MCF 10A (cell line): ENCODE data around the gene COG6. TPM values are rescaled to one million over a fixed set of nuclear protein-coding genes. Genes with fewer than 3 reads are reported as not detected.
A peak's percentile ranks its signal among the peaks of the same experiment; 100 is the strongest.

Experiments
- BruUV-seq: library from RNA; stranded (reverse); fragments of 400-500 nt; replicated peaks from 2 replicates; lab custom pipeline; 2021; lab: Mats Ljungman, UMichigan
- CTCF ChIA-PET: fragments of 300-600 bp; sonication (Branson Sonifier 250); formaldehyde crosslinking; extraction: SDS; loops from one replicate; lab custom pipeline; 2021; ENCODE audit warnings: antibody characterized with exemption, inconsistent platforms; lab: Yijun Ruan, JAX
- POLR2A ChIA-PET: fragments of 300-600, 350-650 bp; sonication (Branson Sonifier 250); formaldehyde crosslinking; extraction: SDS; loops from one replicate; lab custom pipeline; 2020; ENCODE audit warnings: antibody characterized with exemption, inconsistent platforms; lab: Yijun Ruan, JAX
- DNase-seq: peaks from one replicate; pipeline ENCODE4 v3.0.0-alpha.2; 2018; ENCODE audit not compliant: unreplicated experiment
- H3K27ac Mint-ChIP-seq: one replicate; pipeline ENCODE4 v1.8.0; 2022; ENCODE audit warnings: mild to moderate bottlenecking, low read depth, mixed read lengths; ENCODE audit not compliant: unreplicated experiment
- H3K27me3 Mint-ChIP-seq: one replicate; pipeline ENCODE4 v1.8.0; 2022; ENCODE audit warnings: mixed read lengths; ENCODE audit not compliant: insufficient read depth, unreplicated experiment
- H3K36me3 Mint-ChIP-seq: one replicate; pipeline ENCODE4 v1.8.0; 2022; ENCODE audit warnings: mild to moderate bottlenecking, moderate library complexity, mixed read lengths; ENCODE audit not compliant: insufficient read depth, unreplicated experiment
- H3K4me1 Mint-ChIP-seq: one replicate; pipeline ENCODE4 v1.8.0; 2022; ENCODE audit warnings: mixed read lengths; ENCODE audit not compliant: insufficient read depth, unreplicated experiment
- H3K4me3 Mint-ChIP-seq: one replicate; pipeline ENCODE4 v1.8.0; 2022; ENCODE audit warnings: mild to moderate bottlenecking, moderate library complexity, mixed read lengths; ENCODE audit not compliant: unreplicated experiment
- H3K9me3 Mint-ChIP-seq: one replicate; pipeline ENCODE4 v1.8.0; 2022; ENCODE audit warnings: mixed read lengths; ENCODE audit not compliant: unreplicated experiment
- CTCF ChIP-seq: fragments of 200-600 bp; IDR thresholded peaks from one replicate; pipeline ENCODE4 v1.8.0; 2022; ENCODE audit warnings: antibody characterized with exemption, mild to moderate bottlenecking; ENCODE audit not compliant: unreplicated experiment
- intact Hi-C: fragments of 100-400 bp; cut with micrococcal nuclease; formaldehyde crosslinking; loops from 2 replicates; pipeline ENCODE4 v1.14.1; 2022
- total RNA-seq: library from RNA; stranded (reverse); gene quantifications from 2 replicates; pipeline ENCODE4 v1.2.3, GENCODE V29; 2022

The COG6 gene
- total RNA-seq, 1 experiment from 2014 or later = 28.8 TPM

GRCh38 chr13:39682788-39683187 lies 27.3 kb downstream of the COG6 start:
- no TSS peak for BruUV-seq
- Mint-ChIP-seq H3K36me3 (peaks cover 19% of the 10 kb centered on the region), H3K4me3 (no peak overlapping the region), H3K27me3 (no peaks in the 10 kb centered on the region), H3K27ac (no peak overlapping the region), H3K9me3 (no peaks in the 10 kb centered on the region), H3K4me1 (no peaks in the 10 kb centered on the region)
- intact Hi-C loops = loop anchor here (10.0 kb wide), 2 partner anchors 382 to 1242 kb away; no protein-coding TSS in a partner anchor
- ChIA-PET POLR2A (no interaction called here), CTCF (interaction anchor here (0.6 to 7.6 kb wide), 7 partner anchors 17 to 1095 kb away, joined by 3 to 84 read pairs (median 4); no protein-coding TSS in a partner anchor)
- no peak for TF ChIP-seq CTCF
- DNase-seq = no peak

GRCh38 chr13:39684531-39685137 lies 29.2 kb downstream of the COG6 start:
- ChIA-PET CTCF (interaction anchor here (0.6 to 7.6 kb wide), 19 partner anchors 8 to 1097 kb away, joined by 3 to 84 read pairs (median 4); no protein-coding TSS in a partner anchor), POLR2A (interaction anchor here (0.7 to 1.2 kb wide), 4 partner anchors 907 to 1093 kb away, joined by 3 read pairs; no protein-coding TSS in a partner anchor)
- Mint-ChIP-seq H3K36me3 (peaks cover 24% of the 10 kb centered on the region), H3K4me1 (no peaks in the 10 kb centered on the region), H3K27ac (no peak overlapping the region), H3K4me3 (no peak overlapping the region), H3K27me3 (no peaks in the 10 kb centered on the region), H3K9me3 (no peaks in the 10 kb centered on the region)
- intact Hi-C loops = loop anchor here (2.0 to 10.0 kb wide), 4 partner anchors 380 to 1240 kb away; no protein-coding TSS in a partner anchor
- peak; percentile 18 for TF ChIP-seq CTCF
- BruUV-seq = no TSS peak
- DNase-seq = peak; percentile 39

GRCh38 chr13:39685652-39686051 lies 30.2 kb downstream of the COG6 start:
- ChIA-PET CTCF (interaction anchor here (0.6 to 7.6 kb wide), 17 partner anchors 11 to 1400 kb away, joined by 3 to 84 read pairs (median 3); no protein-coding TSS in a partner anchor), POLR2A (interaction anchor here (0.7 to 1.0 kb wide), 4 partner anchors 67 to 1092 kb away, joined by 3 read pairs; no protein-coding TSS in a partner anchor)
- DNase-seq = no peak
- peaks cover 19% of the 10 kb centered on the region for H3K36me3 Mint-ChIP-seq
- H3K9me3 Mint-ChIP-seq = no peaks in the 10 kb centered on the region
- no peak overlapping the region for H3K27ac Mint-ChIP-seq
- no peak for TF ChIP-seq CTCF
- no peaks in the 10 kb centered on the region for H3K27me3 Mint-ChIP-seq
- no peak overlapping the region for H3K4me3 Mint-ChIP-seq
- no peaks in the 10 kb centered on the region for H3K4me1 Mint-ChIP-seq
- intact Hi-C loops = loop anchor here (2.0 to 10.0 kb wide), 4 partner anchors 379 to 1239 kb away; no protein-coding TSS in a partner anchor
- BruUV-seq = no TSS peak

GRCh38 chr13:39688278-39688677 lies 32.8 kb downstream of the COG6 start:
- Mint-ChIP-seq H3K27me3 (no peaks in the 10 kb centered on the region), H3K36me3 (peaks cover 6% of the 10 kb centered on the region), H3K9me3 (no peaks in the 10 kb centered on the region), H3K4me1 (no peaks in the 10 kb centered on the region), H3K4me3 (no peak overlapping the region), H3K27ac (no peak overlapping the region)
- POLR2A ChIA-PET = no interaction called here
- TF ChIP-seq CTCF = no peak
- CTCF ChIA-PET = interaction anchor here (7.6 kb wide), 1 partner anchor 995 kb away, joined by 84 read pairs; no protein-coding TSS in a partner anchor
- intact Hi-C loops = loop anchor here (10.0 kb wide), 2 partner anchors 377 to 1237 kb away; no protein-coding TSS in a partner anchor
- no peak for DNase-seq
- no TSS peak for BruUV-seq
